Myocyte (in vitro differentiated cells): ENCODE data around the gene SRSF10. TPM values are rescaled to one million over a fixed set of nuclear protein-coding genes. Genes with fewer than 3 reads are reported as not detected.
"Not testable (repeated sequence)": the region's sequence is repeated elsewhere in the genome, so short reads cannot be mapped to it uniquely, and the experiment has no call there.

Source experiments
- DNase-seq: peaks from one replicate; pipeline ENCODE4 v3.0.0-alpha.2; 2012; ENCODE audit warnings: low read depth
- total RNA-seq: library from RNA; depleted of rRNA; stranded (reverse); fragments of >200 nt; gene quantifications from 2 replicates; pipeline ENCODE4 v1.2.3, GENCODE V29; 2014

SRSF10 gene
- total RNA-seq, 1 donor from 2014 or later = 90.9 TPM

GRCh38 chr1:23959461-23960290 is 20.5 kb downstream of the SRSF10 start, which contains the start of gene PNRC2:
TSS of gene PNRC2 (plus strand) at chr1:23959828. CDS start at chr1:23961458, 1,630 bp downstream.
- peak; percentile 97 for DNase-seq

GRCh38 chr1:23958810-23959460 is 21.2 kb downstream of the SRSF10 start:
- peak; percentile 92 for DNase-seq

- not testable (repeated sequence) for DNase-seq
Observed at GRCh38 chr1:23958040-23958809, 21.9 kb downstream of the SRSF10 start.

- DNase-seq = no peak
Observed at GRCh38 chr1:23957096-23957495, 23.0 kb downstream of the SRSF10 start.

- DNase-seq = no peak
Observed at GRCh38 chr1:23953020-23953419, 27.1 kb downstream of the SRSF10 start.

GRCh38 chr1:23947366-23947765 is 32.8 kb downstream of the SRSF10 start:
- DNase-seq = no peak

- DNase-seq = peak; percentile 9
Observed at GRCh38 chr1:23936481-23937176, 43.5 kb downstream of the SRSF10 start.

- DNase-seq = no peak
Observed at GRCh38 chr1:23931491-23931880, 48.6 kb downstream of the SRSF10 start.

GRCh38 chr1:23930861-23931490 is 49.2 kb downstream of the SRSF10 start:
- no peak for DNase-seq

- DNase-seq = no peak
Observed at GRCh38 chr1:23930270-23930669, 49.9 kb downstream of the SRSF10 start.

- DNase-seq = no peak
Observed at GRCh38 chr1:23928789-23929188, 51.3 kb downstream of the SRSF10 start.

- no peak for DNase-seq
Observed at GRCh38 chr1:23927097-23927496, 53.0 kb downstream of the SRSF10 start.

- DNase-seq = no peak
Observed at GRCh38 chr1:23925279-23925678, 54.8 kb downstream of the SRSF10 start.

GRCh38 chr1:23924601-23925000 is 55.5 kb downstream of the SRSF10 start:
- DNase-seq = no peak

- peak; percentile 74 for DNase-seq
Observed at GRCh38 chr1:23923592-23924499, 56.3 kb downstream of the SRSF10 start.

GRCh38 chr1:23922321-23922943 is 57.7 kb downstream of the SRSF10 start:
- DNase-seq = no peak

- peak; percentile 62 for DNase-seq
Observed at GRCh38 chr1:23916209-23917131, 63.7 kb downstream of the SRSF10 start.

- no peak for DNase-seq
Observed at GRCh38 chr1:23915466-23915865, 64.7 kb downstream of the SRSF10 start.
